Large intestine (tissue), 3 donors: ENCODE measurements around the gene GOLGA6L10. TPM values are rescaled to one million over a fixed set of nuclear protein-coding genes. Genes with fewer than 3 reads are reported as not detected.
"Not testable (repeated sequence)": the region's sequence is repeated elsewhere in the genome, so short reads cannot be mapped to it uniquely, and the experiment has no call there.

Experiments
- DNase-seq, 2 donors: peaks; one replicate each; pipeline versions ENCODE4 v3.0.0 to v3.0.0-alpha.2; 2013
- H3K27ac ChIP-seq: one replicate; pipeline ENCODE4 v1.5.1; 2013; ENCODE audit warnings: low read length
- H3K27me3 ChIP-seq: 2 replicates; pipeline ENCODE4 v1.6.1; 2013; ENCODE audit warnings: low read length; ENCODE audit not compliant: control insufficient read depth, insufficient read depth
- H3K36me3 ChIP-seq: 2 replicates; pipeline ENCODE4 v1.6.1; 2013; ENCODE audit warnings: low read length; ENCODE audit not compliant: control insufficient read depth, insufficient read depth
- H3K4me1 ChIP-seq: one replicate; pipeline ENCODE4 v1.6.1; 2013; ENCODE audit warnings: low read length; ENCODE audit not compliant: control insufficient read depth, insufficient read depth
- H3K4me3 ChIP-seq: one replicate; pipeline ENCODE4 v1.5.1; 2013; ENCODE audit warnings: low read length
- H3K9me3 ChIP-seq: one replicate; pipeline ENCODE4 v1.6.1; 2013; ENCODE audit warnings: mild to moderate bottlenecking, low read depth, low read length, moderate library complexity; ENCODE audit not compliant: control insufficient read depth
- WGBS: methylation state at CpG from one replicate; pipeline ENCODE4 v1.1.5; 2013; ENCODE audit warnings: low lambda C conversion rate; ENCODE audit not compliant: insufficient coverage; 5-methylcytosine and 5-hydroxymethylcytosine counted together
- polyA plus RNA-seq: library from polyadenylated mRNA; unstranded; fragments of 120-200 nt; gene quantifications from one replicate; pipeline ENCODE4 v1.2.1, GENCODE V29; 2013

Gene GOLGA6L10
- polyA plus RNA-seq, 1 donor, result 7.4 TPM

DNA sequence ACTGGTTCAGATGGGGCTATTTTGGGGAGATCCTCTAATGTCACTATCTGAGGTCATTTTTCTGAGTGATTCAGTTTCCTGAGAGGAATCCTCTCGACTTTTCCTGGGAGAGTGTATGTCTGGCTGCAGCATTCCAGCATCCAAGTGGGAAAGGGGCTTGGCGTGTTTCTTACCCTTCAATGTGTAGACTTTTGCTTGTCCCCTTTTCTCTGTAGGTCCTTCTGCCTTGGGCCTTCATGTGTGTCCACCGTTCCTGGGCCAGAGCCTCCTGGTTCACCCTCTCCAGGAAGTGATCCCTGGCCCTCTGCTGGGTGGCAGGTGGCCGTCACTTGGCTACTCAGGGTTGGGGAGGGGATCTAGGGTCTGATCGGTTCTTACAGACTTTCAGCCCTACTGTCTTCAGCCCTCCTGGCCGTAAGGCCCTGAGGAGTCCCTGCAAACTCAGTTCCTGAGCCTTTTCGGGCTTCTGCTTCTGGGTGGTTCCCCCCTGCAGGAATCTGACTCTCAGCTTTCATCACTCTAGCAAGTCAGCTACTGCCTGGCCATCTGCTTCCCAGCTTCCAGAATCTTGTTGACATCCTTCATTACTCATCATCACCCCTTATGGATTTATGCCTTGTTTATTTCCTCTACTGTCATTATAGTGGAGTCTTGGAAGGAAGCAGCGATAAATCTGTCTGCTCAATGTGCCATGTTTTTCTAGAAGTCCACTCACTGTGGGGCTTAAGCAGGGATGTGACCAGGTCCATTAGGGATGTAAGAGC, 36.5 kb downstream of the GOLGA6L10 start:
- no peak overlapping the region for H3K27ac ChIP-seq
- H3K27me3 ChIP-seq, result no peaks in the 10 kb centered on the region
- H3K4me3 ChIP-seq, result no peak overlapping the region
- DNase-seq, result no peak
- H3K9me3 ChIP-seq, result no peaks in the 10 kb centered on the region
- H3K36me3 ChIP-seq, result no peaks in the 10 kb centered on the region
- WGBS, result no CpG with 5 or more reads among the region's 8 CpGs
- H3K4me1 ChIP-seq, result no peaks in the 10 kb centered on the region

DNA sequence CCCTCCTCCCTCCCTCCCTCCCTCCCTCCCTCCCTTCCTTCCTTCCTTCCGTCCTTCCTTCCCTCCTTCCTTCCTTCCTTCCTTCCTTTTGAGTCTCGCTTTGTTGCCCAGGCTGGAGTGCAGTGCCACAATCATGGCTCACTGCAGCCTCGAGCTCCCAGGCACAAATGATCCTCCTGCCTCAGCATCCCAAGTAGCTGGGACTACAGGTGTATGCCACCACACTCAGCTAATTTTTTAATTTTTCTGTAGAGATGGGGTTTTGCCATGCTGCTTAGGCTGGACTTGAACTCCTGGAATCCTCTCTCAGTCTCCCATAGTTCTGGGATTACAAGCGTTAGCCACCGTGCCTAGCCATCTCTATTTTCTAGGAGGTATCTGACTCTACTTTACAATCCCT, 38.0 kb downstream of the GOLGA6L10 start:
- H3K27me3 ChIP-seq, H3K27ac ChIP-seq, H3K9me3 ChIP-seq, H3K4me1 ChIP-seq, DNase-seq, H3K36me3 ChIP-seq, H3K4me3 ChIP-seq: not testable (repeated sequence)
- no CpG with 5 or more reads among the region's 5 CpGs for WGBS

DNA sequence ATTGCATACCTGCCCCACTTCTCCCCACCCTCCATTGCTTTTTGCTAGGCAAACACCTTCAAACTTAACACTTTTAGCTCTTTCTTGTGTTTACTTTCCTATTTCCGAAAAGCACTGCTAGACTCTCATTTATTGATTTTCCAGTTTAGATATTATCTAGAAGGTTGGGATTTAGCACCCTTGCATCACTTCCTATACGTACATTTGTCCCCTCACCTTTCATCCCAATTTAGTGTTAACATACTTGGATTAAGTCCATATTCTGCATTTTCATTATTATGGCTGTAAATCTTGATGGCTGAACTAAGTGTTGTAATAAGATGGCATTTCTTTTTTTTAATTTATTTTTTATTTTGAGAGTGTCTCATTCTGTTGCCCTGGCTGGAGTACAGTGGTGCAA, 39.5 kb downstream of the GOLGA6L10 start:
- DNase-seq, result no peak
- H3K27me3 ChIP-seq, result no peaks in the 10 kb centered on the region
- H3K4me3 ChIP-seq, result no peak overlapping the region
- no CpG with 5 or more reads among the region's 2 CpGs for WGBS
- no peak overlapping the region for H3K27ac ChIP-seq
- H3K4me1 ChIP-seq, result no peaks in the 10 kb centered on the region
- no peaks in the 10 kb centered on the region for H3K9me3 ChIP-seq
- H3K36me3 ChIP-seq, result no peaks in the 10 kb centered on the region

DNA sequence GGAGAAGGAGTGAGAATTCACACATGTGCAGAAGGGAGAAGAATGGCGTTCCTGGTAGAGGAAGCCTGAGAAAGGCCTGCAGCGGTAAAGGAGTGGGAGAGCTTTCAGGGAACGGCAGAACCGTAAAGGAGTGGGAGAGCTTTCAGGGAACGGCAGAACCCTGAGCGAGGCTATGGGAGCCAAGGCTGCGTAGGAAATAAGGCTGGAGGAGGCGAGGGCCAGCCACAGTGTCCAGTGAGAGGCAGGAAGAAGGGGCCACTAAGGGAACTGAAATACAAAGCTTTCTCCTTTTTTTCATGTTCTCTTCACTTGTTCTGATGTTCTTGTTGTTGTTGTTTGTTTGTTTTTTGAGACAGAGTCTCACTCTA, 41.6 kb downstream of the GOLGA6L10 start:
- Histone ChIP-seq H3K4me1 (no peaks in the 10 kb centered on the region), H3K36me3 (no peaks in the 10 kb centered on the region), H3K27ac (no peak overlapping the region), H3K27me3 (no peaks in the 10 kb centered on the region), H3K9me3 (no peaks in the 10 kb centered on the region), H3K4me3 (no peak overlapping the region)
- no peak for DNase-seq
- 100% methylated on average over 3 of the region's 8 CpGs for WGBS

DNA sequence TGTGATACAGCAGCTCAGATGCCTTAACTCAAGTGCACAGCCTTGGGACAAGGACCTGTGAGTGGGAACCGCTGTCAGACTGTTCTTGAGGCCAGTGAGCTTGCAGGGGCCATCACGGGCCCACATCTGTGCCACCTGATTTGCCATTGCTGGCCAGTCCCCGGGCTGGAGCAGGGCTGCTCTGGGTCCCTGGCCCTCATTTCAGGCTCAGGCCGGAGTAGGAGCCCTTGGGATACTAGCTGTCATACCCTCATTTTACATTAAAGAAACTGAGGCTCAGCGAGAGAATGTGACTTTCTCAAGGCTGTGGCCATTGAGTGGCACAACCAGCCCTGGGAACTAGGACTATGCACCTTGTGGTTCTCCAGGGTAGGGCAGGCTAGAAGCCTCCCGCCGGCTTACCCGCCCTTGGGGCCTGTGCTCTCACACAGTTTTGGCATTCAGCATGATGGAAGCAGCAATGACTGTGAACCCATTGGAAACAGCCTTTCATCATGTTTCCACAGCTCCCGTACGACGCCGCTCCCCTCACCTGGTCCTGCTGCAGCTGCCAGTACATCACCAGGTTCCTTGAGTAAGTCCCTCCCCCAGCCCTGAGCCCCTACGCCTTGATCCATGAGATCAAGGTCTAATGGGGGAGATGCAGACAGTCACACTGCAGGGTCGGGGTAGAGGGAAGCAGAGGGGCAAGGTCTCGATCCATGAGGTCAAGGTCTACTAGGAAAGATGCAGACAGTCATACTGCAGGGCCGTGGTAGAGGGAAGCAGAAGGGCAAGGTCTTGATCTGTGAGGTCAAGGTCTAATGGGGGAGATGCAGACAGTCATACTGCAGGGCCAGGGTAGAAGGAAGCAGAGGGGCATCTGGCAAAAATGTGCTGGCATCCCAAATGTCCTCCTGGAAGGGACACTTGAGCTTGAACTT, 42.2 kb downstream of the GOLGA6L10 start:
- no peak for DNase-seq
- 100% methylated on average over 2 of the region's 16 CpGs for whole genome bisulfite sequencing
- Histone ChIP-seq H3K36me3 (no peaks in the 10 kb centered on the region), H3K9me3 (no peaks in the 10 kb centered on the region), H3K27me3 (no peaks in the 10 kb centered on the region), H3K4me3 (no peak overlapping the region), H3K27ac (no peak overlapping the region), H3K4me1 (no peaks in the 10 kb centered on the region)

DNA sequence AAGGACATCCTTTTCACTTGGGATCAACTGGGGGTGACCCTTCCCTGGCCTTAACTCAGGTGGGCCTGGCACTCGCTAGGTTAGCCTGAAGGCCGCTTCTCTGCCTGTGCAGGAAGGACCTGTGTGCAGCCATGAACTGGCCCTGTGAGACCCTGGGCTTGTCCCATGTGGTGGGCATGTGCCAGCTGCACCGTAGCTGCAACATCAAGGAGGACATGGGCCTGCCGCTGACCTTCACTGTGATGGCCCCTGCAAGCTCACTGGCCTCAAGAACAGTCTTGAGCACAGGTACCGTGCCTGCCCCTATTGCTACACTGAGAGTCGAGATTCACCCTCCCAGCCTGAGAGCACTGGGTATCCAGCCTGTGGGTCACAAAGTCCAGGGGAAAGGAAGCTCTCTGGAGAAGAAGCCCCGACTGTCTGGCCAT, 43.6 kb downstream of the GOLGA6L10 start:
- no CpG with 5 or more reads among the region's 7 CpGs for WGBS
- no peaks in the 10 kb centered on the region for H3K4me1 ChIP-seq
- H3K27ac ChIP-seq, result no peak overlapping the region
- H3K36me3 ChIP-seq, result no peaks in the 10 kb centered on the region
- no peaks in the 10 kb centered on the region for H3K9me3 ChIP-seq
- H3K4me3 ChIP-seq, result no peak overlapping the region
- no peaks in the 10 kb centered on the region for H3K27me3 ChIP-seq
- DNase-seq, result no peak

DNA sequence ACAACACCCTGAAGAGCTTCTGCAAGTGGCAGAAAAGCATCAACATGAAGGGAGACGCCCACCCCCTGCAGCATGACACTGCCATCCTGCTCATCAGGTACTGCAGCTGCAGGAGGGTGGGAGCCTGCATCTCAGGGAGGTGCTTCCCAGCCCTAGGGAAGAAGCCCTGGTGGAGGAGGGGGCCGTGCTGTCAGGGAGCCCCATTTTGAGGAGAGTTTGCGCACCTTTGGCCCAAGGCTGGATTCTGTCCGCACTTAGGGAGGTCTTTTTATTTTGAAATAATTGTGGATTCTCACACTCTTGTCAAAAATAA, 44.5 kb downstream of the GOLGA6L10 start:
- Histone ChIP-seq H3K4me3 (no peak overlapping the region), H3K36me3 (no peaks in the 10 kb centered on the region), H3K4me1 (no peaks in the 10 kb centered on the region), H3K27ac (no peak overlapping the region), H3K27me3 (no peaks in the 10 kb centered on the region), H3K9me3 (no peaks in the 10 kb centered on the region)
- DNase-seq, result no peak
- WGBS, result no CpG with 5 or more reads among the region's 4 CpGs

DNA sequence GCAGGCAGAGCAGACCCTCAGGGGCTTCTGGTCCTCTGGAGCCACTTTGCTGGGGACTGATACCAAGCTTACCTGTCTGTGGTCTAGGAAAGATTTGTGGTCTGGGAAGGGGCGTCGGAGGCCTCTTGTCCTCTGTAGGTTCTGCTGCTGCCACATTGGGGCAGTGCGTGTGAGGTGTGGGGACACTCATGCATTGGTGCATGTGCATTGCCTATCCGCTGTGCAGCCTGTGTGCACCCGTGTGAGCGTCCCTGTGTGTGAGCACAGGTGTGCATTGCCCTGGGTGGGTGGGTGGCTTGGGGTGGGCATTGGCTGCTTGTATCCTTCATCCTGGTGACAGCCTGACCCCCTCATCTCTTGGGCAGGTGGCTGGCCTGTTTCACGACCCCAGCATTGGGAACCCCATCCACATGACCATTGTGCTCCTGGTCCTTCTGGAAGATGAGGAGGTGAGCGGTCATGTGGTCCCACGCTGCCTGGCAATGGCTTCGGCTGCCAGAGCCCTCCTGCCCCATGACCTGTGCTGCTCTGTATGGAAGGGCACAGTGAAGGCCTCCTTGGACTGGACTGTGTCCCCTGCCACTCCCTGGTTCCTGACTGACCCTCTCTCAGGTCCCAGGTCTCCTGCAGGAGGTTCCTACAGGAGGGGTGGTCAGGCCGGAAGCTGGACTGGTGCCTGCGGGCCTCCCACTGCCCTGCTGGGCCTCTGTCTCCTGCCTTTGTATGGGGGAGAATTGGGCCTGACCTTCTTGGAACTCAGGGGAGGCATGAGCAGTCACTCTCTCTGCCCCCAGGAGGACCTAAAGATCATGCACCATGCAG, 45.1 kb downstream of the GOLGA6L10 start:
- Histone ChIP-seq H3K9me3 (no peaks in the 10 kb centered on the region), H3K36me3 (no peaks in the 10 kb centered on the region), H3K27me3 (no peaks in the 10 kb centered on the region), H3K4me1 (no peaks in the 10 kb centered on the region), H3K4me3 (no peak overlapping the region), H3K27ac (no peak overlapping the region)
- no peak for DNase-seq
- no CpG with 5 or more reads among the region's 12 CpGs for WGBS

DNA sequence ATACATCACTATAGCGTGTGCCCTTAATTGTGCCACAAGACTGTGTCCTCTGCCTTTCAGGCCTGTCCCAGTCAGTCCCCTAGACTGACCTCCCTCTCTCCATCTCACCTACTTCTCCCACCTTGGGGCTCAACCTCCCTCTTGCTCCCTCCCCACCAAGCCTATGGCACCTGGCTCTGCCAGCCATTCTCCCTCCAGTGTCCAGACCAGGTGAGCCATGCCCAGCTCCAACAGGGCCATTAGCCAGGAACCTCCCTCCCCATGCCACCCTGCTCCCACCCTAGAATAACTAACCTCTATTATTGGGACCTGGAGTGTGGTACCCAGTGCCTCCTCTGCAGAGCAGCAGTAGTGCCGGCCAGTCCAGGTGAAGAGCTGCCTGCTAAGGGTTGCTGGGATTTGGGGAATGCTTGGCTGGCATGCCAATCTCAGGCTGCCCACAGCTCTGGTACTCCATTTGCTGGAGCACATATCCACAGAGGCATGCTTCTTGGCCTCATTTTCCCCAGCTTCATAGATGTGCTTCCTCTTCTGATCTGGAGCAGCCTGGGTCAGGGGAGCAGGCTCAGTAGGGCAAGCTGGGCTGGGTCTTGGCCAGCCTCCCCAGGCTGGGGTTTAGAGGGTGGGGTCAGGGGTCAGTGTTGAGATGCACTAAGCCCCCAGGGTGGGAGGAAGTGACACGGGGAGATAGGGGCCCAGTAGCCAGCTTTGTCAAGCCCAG, 47.8 kb downstream of the GOLGA6L10 start:
- no CpG with 5 or more reads among the region's 3 CpGs for WGBS

DNA sequence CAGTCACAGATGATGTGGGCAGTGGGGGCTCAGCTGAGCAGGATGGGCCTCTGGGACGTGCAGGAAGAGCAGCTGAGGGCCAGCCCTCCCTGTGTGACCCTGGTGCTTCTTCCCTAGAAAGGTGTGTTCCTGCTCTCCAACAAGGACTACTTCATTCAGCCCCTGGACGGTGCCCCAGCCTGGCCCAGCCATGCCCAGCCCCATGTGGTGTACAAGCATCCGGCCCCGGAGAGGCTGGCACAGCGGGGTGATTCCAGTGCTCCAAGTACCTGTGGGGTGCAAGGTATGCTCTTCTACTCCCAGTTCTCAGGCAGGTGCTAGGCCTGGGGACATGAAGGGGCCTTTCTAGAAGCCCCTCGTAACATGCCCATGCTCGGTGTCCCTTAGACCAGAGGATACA, 48.4 kb downstream of the GOLGA6L10 start:
- no peaks in the 10 kb centered on the region for H3K9me3 ChIP-seq
- no peaks in the 10 kb centered on the region for H3K36me3 ChIP-seq
- no peak overlapping the region for H3K4me3 ChIP-seq
- DNase-seq, result no peak
- WGBS, result no CpG with 5 or more reads among the region's 7 CpGs
- H3K27ac ChIP-seq, result no peak overlapping the region
- no peaks in the 10 kb centered on the region for H3K4me1 ChIP-seq
- H3K27me3 ChIP-seq, result peaks cover 3% of the 10 kb centered on the region

More for the DNA sequence above, 47.8 kb downstream of the GOLGA6L10 start:
- Histone ChIP-seq H3K27ac (no peak overlapping the region), H3K4me3 (no peak overlapping the region), H3K27me3 (peaks cover 3% of the 10 kb centered on the region), H3K9me3 (no peaks in the 10 kb centered on the region), H3K4me1 (no peaks in the 10 kb centered on the region), H3K36me3 (no peaks in the 10 kb centered on the region)
- no peak for DNase-seq
